B cell (primary cell): ENCODE measurements around the gene ALDH1A2.

Experiments used
- CTCF ChIP-seq: fragments of 200-600 bp; IDR thresholded peaks from one replicate; pipeline ENCODE4 v1.8.0; 2022; ENCODE audit warnings: antibody characterized with exemption, mild to moderate bottlenecking
- EZH2 ChIP-seq: IDR thresholded peaks from 2 replicates; pipeline ENCODE4 v1.6.1; 2012; ENCODE audit warnings: borderline replicate concordance, low read depth, mild to moderate bottlenecking, moderate library complexity, low read length; ENCODE audit not compliant: insufficient read depth, poor library complexity, severe bottlenecking

GRCh38 chr15:58040150-58040549 is 25.4 kb downstream of the ALDH1A2 start:
- TF ChIP-seq CTCF: no peak
- TF ChIP-seq EZH2: no peak
